Stimulated activated CD4-positive, alpha-beta T cell treated with anti-CD3 and anti-CD28 coated beads, Interleukin-1b, Interleukin-23, amount 100 ng/mL, for 4 hours (primary cell): Measurements from ENCODE around the gene SARNP.
"Not testable (repeated sequence)": the region's sequence is repeated elsewhere in the genome, so short reads cannot be mapped to it uniquely, and the experiment has no call there.

Experiments
- DNase-seq, 2 donors: peaks; one replicate each; pipeline ENCODE4 v3.0.0-alpha.2; 2020; ENCODE audit warnings: low read depth in 2 of 2

SARNP gene

GRCh38 chr12:55839345-55840140, 22.0 kb upstream of the SARNP start:
- no peak for DNase-seq

- DNase-seq: no peak
Measured at GRCh38 chr12:55838361-55838760, 20.8 kb upstream of the SARNP start.

- not testable (repeated sequence) for DNase-seq
Measured at GRCh38 chr12:55834400-55834799, 16.9 kb upstream of the SARNP start.

DNA sequence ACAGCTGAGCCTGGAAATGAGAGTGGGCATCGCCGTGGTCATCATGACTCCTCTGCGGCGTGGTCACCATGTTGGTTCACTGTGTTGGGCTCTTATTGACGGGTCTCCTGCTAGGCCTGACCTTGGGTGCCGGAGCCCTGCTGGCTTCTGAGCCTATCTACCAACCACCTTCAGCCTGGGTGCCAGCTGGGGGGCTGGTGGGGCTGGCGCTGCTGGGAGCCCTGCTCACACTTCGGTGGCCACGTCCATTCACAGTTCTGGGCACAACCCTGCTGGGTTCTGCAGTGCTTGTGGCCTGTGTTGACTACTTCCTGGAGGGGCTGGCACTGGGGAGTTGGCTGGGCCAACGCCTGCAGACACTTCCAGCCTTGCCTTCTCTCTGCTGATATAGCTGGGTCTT, 15.5 kb upstream of the SARNP start:
- DNase-seq: no peak

DNA sequence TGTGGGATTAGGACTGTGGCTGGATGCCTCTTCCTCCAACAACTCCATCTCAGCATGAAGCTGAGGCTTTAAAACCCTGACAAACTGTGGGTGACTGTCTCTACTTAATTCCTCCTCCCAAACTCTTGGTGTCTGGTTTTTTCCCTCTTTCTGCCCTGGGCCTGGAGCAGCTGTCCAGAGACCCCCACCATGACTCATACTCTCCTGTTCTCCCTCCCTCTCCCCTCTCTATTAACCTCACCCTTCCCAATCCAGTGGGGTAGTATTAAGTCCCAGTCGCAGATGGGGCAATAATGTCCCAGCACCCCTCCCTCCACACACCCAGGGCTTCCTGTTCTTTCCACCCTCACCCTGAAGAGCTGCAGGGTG, 13.9 kb upstream of the SARNP start:
- DNase-seq: no peak

- DNase-seq: peak; percentile 30 to 32
Measured at GRCh38 chr12:55830601-55831446, 13.3 kb upstream of the SARNP start.

GRCh38 chr12:55829967-55830600, 12.6 kb upstream of the SARNP start:
- DNase-seq: peak in 1 of 2 donors; percentile 15

- DNase-seq: no peak
Measured at GRCh38 chr12:55828357-55828756, 10.8 kb upstream of the SARNP start.

DNA sequence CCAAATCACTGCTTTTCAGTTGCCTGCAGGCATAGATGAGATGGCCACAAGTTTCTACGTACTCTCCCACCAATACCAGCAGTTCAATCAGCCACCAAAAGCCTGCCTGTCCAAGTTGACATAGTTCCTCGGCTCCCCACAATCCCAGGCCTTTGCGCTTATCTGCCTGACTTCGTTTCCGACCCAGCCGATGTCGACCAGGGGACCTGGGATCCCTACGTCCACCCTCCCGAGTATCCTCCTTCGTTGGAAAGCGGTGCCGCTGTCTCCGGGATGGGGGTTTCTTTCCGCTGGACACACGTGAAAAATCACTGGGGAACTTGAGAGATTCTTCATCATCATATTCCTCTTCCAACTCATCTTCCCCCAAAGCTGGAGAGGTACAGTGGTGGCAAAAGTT, 10.3 kb upstream of the SARNP start:
- DNase-seq: no peak

DNA sequence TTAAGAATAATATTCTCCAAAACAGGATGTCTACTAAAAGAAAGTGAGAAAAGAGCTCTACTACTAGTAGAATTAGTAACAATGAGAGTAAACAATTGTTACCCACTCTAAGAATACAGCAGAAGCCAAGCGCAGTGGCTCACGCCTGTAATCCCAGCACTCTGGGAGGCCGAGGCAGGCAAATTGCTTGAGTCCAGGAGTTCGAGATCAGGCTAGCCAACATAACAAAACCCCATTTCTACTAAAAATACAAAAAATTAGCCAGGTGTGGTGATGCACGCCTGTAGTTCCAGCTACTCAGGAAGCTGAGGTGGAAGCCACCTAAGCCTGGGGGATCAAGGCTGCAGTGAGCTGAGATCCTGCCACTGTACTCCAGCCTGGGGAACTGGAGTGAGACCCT, 7.2 kb upstream of the SARNP start:
- no peak for DNase-seq

DNA sequence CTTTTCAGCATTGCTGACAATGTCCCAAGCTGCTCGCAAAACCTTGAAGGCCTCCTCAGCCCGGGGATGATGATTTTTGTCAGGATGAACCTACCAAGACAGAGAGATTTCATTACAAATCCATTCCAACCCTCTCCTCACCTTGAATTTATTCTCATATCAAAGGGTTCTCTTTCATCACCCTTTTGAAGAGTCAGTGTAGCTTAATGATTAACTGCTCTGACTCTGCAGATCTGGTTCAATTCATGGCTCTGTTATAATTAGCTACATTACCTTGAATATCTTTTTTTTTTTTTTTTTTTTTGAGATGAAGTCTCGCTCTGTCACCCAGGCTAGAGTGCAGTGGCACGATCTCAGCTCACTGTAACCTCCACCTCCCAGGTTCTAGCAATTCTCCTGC, 5.9 kb upstream of the SARNP start:
- DNase-seq: no peak

DNA sequence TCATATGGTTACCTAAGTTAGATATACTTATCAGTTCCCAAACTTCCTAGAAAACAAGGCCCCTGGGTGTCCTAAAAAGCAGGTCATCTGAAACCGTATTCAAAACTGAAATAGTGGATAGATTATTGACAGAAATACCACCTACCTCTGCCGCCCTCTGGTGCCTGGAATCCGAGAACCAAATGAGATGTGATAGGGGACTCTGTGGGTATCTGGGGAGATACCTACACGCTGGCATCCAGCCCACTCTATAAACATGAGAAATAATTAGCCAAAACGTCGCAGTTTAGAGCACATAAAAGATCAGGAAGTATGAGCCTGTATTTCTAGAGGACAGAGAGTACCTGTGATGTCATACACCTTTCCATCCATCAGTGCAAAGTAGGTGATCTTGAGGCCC, 4.7 kb upstream of the SARNP start:
- DNase-seq: no peak

DNA sequence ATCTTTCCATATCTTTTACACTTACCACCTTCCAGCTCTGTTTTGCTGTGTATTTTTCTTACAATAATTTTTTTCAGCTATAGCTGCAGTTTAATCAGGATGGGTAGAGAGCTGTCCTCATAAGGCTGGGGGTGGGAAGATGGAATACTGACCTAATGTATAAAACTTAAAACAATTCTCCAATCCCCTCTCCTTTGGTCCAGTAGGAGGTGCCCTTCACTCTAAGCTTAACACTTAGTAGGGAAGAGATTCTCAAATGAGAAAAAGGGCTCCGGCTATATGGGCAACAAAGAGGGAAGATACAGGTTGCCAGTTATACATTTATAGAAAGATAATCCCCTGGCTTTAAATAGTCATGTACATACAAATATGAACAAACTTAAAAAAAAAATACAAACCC, 3.2 kb upstream of the SARNP start:
- no peak for DNase-seq

DNA sequence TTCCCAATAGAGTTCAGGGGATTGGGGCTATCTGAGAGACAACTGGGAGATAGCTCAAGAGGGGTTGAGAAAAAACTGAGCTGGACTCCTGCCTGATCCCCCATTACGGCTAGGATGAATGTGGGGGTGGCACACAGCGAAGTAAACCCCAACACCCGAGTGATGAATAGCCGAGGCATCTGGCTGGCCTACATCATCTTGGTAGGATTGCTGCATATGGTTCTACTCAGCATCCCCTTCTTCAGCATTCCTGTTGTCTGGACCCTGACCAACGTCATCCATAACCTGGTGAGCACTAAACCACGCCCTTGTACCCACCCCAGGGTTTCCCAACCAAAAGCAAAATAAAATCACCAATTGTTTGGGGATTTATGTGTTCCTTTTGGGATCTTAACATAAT, 1.4 kb upstream of the SARNP start:
- no peak for DNase-seq

- DNase-seq: no peak
Measured at GRCh38 chr12:55818140-55818728, 710 bp upstream of the SARNP start.

DNA sequence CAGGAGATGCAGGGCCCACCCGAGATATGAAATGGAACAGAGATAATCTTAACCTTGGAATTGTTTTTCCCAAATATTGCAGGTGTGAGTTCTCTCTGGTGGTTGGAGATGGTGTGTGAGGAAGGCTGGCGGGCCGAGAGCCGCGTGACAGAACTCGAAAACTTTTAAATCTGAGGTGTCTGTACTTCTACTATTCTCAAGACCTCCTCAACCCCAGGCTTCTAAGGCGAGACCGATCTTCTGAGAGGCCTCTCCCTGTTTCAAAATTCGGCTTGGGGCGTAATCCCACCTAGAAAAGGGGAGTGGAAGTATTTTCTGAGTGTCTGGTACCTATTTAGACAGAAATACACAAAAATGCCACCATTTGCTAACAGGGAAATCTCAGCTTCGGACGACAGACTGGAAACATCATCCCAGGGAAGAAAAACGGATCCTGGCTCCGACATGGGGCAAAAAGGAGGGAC, 611 bp downstream of the SARNP start:
- no peak for DNase-seq

DNA sequence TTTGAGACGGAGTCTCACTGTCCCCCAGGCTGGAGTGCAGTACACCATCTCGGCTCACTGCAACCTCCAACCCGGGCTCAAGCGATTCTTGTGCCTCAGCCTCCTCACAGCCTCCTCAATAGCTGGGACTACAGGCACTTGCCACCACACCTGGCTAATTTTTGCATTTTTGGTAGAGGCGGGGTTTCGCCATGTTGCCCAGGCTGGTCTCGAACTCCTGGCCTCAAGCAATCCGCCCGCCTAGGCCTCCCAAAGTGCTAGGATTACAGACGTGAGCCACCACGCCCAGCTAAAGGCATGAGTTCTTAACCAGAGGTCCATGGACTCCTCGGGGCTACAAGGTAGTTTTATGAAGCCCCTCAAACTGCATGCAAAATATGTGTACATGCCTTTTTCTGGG, 2.1 kb downstream of the SARNP start:
- DNase-seq: no peak

GRCh38 chr12:55814257-55814656, 3.3 kb downstream of the SARNP start:
- DNase-seq: no peak

DNA sequence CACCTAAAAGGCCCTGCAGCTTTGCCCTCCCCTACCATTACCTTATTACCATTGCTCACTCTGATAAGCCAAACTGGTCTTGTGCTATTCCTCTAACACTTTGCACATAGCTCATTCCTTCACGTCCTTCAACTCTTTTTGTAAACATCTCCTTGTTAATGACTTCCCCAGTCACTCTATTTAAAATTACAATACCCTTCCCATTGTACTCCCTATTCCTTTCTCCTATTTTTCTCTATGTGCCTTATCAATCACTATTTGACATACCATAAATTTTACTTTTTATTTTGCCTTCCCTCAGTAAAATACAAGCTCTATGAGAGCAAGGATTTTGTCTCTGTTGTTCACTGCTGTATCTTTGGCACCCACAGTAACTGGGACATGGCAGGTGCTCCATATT, 5.4 kb downstream of the SARNP start:
- DNase-seq: no peak

DNA sequence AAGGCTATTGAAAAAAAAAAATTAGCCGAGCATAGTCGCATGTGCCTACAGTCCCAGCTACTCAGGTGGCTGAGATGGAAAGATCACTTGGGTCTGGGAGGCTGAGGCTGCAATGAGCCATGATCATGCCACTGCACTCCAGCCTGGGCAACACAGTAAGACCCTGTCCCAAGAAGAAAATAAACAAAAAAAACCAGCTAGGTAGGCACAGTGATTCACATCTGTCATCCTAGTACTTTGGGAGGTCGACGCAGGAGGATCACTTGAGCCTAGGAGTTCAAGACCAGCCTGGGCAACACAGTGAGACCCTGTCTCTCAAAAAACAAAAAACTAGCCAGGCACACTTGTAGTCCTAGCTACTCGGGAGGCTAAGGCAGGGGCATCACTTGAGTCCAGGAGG, 8.2 kb downstream of the SARNP start:
- DNase-seq: no peak

DNA sequence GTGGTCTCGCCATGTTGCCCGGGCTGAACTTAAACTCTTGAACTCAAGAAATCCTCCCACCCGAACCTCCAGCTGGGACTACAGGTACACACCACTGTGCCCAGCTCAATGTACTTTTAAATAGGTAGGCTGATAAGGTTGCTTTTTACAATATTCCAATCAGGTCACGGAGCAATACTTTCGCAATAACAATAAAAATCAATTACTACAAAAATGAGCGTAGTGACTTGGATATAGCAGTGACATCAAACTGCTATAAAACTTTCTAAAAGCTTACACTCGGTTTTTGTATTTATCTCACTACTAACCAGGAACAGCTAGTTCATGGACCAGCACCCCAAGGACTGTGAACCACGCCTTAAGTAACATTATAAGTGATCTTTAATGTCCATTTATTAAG, 10.5 kb downstream of the SARNP start:
- no peak for DNase-seq

GRCh38 chr12:55797550-55797949, 20.0 kb downstream of the SARNP start:
- no peak for DNase-seq
